C4-2B (cell line): Measurements from ENCODE around the gene KERA.

ENCODE experiments used
- H3K27ac ChIP-seq: fragments of 450-650 bp; 2 replicates; pipeline ENCODE4 v1.5.1; 2017
- CTCF ChIP-seq: fragments of 450-650 bp; conservative IDR thresholded peaks from 2 replicates; pipeline ENCODE4 v1.5.1; 2017; ENCODE audit warnings: mild to moderate bottlenecking
- ZFX ChIP-seq: fragments of 450-650 bp; IDR thresholded peaks from 2 replicates; pipeline ENCODE4 v1.6.1; 2017

KERA gene

GRCh38 chr12:91099836-91100235 lies 42.0 kb upstream of the KERA start:
- no peak for TF ChIP-seq ZFX
- TF ChIP-seq CTCF: no peak
- no peak overlapping the region for H3K27ac ChIP-seq

GRCh38 chr12:91099341-91099740 lies 41.5 kb upstream of the KERA start:
- H3K27ac ChIP-seq: no peak overlapping the region
- no peak for TF ChIP-seq ZFX
- no peak for TF ChIP-seq CTCF

- no peak overlapping the region for H3K27ac ChIP-seq
- TF ChIP-seq ZFX (no peak), CTCF (no peak)
Measured at GRCh38 chr12:91098941-91099340, 41.1 kb upstream of the KERA start.

DNA sequence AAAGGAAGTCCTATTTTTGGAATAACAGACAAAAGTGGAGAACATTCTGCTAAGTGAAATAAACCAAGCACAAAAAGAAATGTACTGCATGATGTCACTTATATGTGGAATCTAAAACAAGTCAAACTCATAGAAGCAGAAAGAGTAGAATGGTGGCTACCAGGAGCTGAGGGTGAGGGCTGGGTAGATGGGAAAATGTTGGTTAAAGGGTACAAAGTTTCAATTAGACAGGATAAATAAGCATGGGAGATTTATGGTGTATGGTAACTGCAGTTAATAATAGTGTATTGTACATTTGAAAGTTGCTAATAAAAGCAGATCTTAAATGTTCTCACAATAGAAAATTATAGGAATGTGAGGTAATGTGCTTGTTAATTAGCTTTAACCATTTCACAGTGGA lies 40.6 kb upstream of the KERA start:
- no peak overlapping the region for H3K27ac ChIP-seq

GRCh38 chr12:91094957-91095356 lies 37.1 kb upstream of the KERA start:
- TF ChIP-seq ZFX (no peak), CTCF (no peak)
- H3K27ac ChIP-seq: no peak overlapping the region

More for the DNA sequence above, 40.6 kb upstream of the KERA start:
- TF ChIP-seq CTCF (no peak), ZFX (no peak)

- TF ChIP-seq ZFX: no peak
- TF ChIP-seq CTCF: no peak
- H3K27ac ChIP-seq: no peak overlapping the region
Measured at GRCh38 chr12:91094032-91094662, 36.3 kb upstream of the KERA start.

GRCh38 chr12:91093341-91093740 lies 35.5 kb upstream of the KERA start:
- no peak overlapping the region for H3K27ac ChIP-seq
- TF ChIP-seq ZFX: no peak
- no peak for TF ChIP-seq CTCF
